SJCRH30 (cell line): Measurements from ENCODE around the gene PTPRB. TPM values are rescaled to one million over a fixed set of nuclear protein-coding genes. Genes with fewer than 3 reads are reported as not detected.
A peak's percentile ranks its signal among the peaks of the same experiment; 100 is the strongest.

Experiments
- DNase-seq, 2 experiments: peaks; one replicate each; pipeline ENCODE4 v3.0.0-alpha.2; 2015 to 2020
- H3K27ac ChIP-seq: fragments of 250-450 bp; sonication (Bioruptor Pico); 2 replicates; pipeline ENCODE4 v1.5.1; 2020; ENCODE audit warnings: mild to moderate bottlenecking, moderate library complexity
- H3K27me3 ChIP-seq: fragments of 250-450 bp; sonication (Bioruptor Pico); 2 replicates; pipeline ENCODE4 v1.5.1; 2020; ENCODE audit warnings: mild to moderate bottlenecking, moderate library complexity
- H3K36me3 ChIP-seq: fragments of 250-450 bp; sonication (Bioruptor Pico); 2 replicates; pipeline ENCODE4 v1.5.1; 2020; ENCODE audit warnings: mild to moderate bottlenecking, moderate library complexity
- H3K4me1 ChIP-seq: fragments of 250-450 bp; sonication (Bioruptor Pico); 2 replicates; pipeline ENCODE4 v1.5.1; 2020; ENCODE audit warnings: mild to moderate bottlenecking, moderate library complexity
- H3K4me3 ChIP-seq: fragments of 250-450 bp; sonication (Bioruptor Pico); 2 replicates; pipeline ENCODE4 v1.5.1; 2020; ENCODE audit warnings: mild to moderate bottlenecking, moderate library complexity
- H3K9me3 ChIP-seq: fragments of 250-450 bp; sonication (Bioruptor Pico); replicated peaks from 2 replicates; pipeline ENCODE4 v1.5.1; 2020; ENCODE audit warnings: mild to moderate bottlenecking, moderate library complexity
- total RNA-seq: library from RNA; depleted of rRNA; stranded (reverse); fragments of >200 nt; shearing (Covaris generic); gene quantifications from 2 replicates; pipeline ENCODE4 v1.2.3, GENCODE V29; 2014; rRNA removed

Gene PTPRB
- total RNA-seq: 0.02 TPM in 1 of 2 replicates, not detected in the other

DNA sequence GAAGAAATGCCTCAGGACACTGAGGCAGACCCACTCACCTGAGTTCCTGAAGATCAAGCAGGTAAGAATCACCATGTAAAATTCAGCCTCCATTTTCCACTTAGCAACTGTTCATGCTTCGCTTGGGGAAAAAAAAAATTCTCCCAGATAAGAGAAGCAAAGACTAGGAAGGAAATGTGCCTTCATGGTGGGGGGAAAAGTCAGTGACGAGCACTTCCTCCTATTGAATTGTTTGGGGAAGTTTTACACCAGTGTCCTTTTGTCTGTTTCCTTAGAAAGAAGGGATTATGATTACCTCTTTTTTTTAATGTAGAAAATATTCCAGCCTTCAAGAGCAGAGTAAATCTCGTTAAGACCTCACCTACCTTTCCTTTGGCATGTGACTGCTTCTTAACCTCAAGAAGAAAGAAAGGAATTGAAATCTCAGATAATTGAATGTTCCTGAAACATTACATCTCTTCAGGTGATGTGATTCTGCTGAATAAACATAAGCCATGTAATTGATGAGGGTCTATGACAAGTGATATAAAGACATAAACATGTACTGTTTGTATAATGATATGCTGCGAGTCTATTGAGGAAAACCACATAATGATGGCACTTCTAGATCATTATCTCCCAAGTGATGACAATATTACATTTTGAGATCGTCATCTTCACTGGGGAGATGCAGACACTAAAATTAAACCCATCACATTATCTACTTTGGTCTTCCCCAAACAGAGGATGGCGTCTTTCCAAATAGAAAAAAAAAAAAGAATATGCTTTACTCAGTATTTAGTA is at the start of gene PTPRB:
Gene PTPRB (minus strand): TSS at position 127 of the 783 bp plus-strand sequence. CDS start 34 bp downstream, at position 93.
- H3K27me3 ChIP-seq: peaks cover 3% of the 10 kb centered on the region; the same call in 1 of the 2 replicates
- no peaks in the 10 kb centered on the region for H3K9me3 ChIP-seq
- no peak for DNase-seq
- H3K4me1 ChIP-seq: no peaks in the 10 kb centered on the region
- no peak within 1 kb of the TSS for H3K4me3 ChIP-seq
- H3K36me3 ChIP-seq: no peaks in the 10 kb centered on the region
- H3K27ac ChIP-seq: no peak within 1 kb of the TSS

DNA sequence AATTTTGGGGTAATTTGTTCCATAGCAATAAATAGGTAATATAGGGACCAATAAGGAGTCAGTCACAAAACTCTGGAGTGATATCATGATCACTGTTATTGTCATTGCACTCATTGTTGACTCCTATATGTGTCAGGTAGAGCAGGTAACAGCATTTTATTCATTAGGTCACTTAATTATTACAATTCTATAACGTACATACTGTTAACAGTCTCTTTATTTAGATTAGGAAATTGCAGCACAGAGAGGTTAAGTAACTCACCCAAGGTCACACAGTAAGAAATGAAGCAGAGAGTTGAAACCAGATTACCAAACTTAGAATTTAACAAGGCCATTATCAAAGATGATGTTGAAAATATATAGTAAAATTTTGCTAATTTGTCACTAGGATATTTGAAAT is 49.7 kb upstream of the PTPRB start:
- Histone ChIP-seq H3K4me3 (no peak overlapping the region), H3K4me1 (peaks cover 5% of the 10 kb centered on the region; the same call in 1 of the 2 replicates), H3K36me3 (no peaks in the 10 kb centered on the region), H3K27ac (no peak overlapping the region), H3K9me3 (no peaks in the 10 kb centered on the region), H3K27me3 (no peaks in the 10 kb centered on the region)
- DNase-seq: no peak

DNA sequence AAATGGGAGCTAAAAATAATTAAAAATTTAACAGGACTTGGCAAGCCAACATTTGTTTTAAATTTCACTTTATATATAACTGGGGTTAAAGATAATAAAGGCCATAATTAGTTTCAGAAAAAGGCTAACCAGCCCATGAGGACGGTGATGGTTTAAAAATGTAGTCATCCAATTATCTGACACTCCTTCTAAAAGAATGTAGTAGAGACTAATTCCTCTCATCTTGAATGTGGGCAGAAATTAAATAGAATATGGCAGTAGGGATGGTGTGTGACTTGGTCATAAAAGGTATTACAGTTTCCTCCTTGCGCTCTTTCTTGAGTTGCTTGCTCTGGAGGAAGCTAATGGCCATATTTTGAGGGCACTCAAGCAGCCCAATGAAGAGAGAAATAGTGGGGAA is 49.1 kb upstream of the PTPRB start:
- H3K27ac ChIP-seq: no peak overlapping the region
- no peaks in the 10 kb centered on the region for H3K36me3 ChIP-seq
- H3K27me3 ChIP-seq: no peaks in the 10 kb centered on the region
- no peak overlapping the region for H3K4me3 ChIP-seq
- no peaks in the 10 kb centered on the region; the same call in 1 of the 2 replicates for H3K4me1 ChIP-seq
- no peak for DNase-seq
- no peaks in the 10 kb centered on the region for H3K9me3 ChIP-seq

DNA sequence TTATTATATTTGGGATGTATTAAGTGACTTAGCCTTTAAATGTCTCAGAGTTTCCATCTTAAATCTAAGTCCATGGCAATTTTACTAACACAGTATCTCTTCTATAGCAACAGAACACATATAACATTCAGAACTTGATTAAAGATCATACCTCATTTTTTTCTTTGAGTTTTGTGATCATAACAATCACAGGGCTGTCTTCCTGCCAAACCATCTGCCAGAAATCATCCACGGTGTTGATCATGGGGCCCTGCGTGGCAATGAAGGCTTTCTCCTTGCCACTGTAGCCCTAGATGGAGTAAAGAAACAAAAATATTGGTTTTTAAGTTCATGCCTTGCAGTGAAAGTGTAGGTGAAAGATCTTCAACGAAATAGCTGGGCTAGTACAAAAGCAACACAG is 46.7 kb upstream of the PTPRB start:
- Histone ChIP-seq H3K27ac (no peak overlapping the region), H3K27me3 (no peaks in the 10 kb centered on the region), H3K9me3 (no peaks in the 10 kb centered on the region), H3K4me1 (no peaks in the 10 kb centered on the region), H3K36me3 (no peaks in the 10 kb centered on the region), H3K4me3 (no peak overlapping the region)
- DNase-seq: no peak

DNA sequence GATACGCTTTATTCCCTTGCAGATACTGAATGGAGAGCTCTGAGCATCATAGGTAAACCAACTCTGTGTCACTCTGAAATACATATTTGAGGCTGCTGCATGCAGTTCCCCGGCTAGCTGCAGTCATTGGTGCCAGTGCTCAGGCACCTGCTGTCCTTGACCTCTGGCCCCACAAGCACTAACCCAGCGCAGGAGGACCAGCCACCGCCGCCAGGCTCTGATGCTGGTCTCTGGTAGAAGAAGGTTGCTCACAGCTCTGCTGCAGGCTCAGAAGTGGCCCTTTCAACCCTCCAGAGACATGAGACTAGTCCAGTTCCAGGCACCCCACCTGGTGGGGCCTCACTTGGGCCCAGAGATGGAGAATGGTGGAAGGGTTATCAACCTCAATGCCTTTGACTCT is 34.5 kb upstream of the PTPRB start:
- no peak for DNase-seq
- H3K4me1 ChIP-seq: no peaks in the 10 kb centered on the region
- no peak overlapping the region for H3K4me3 ChIP-seq
- H3K27ac ChIP-seq: no peak overlapping the region
- H3K27me3 ChIP-seq: no peaks in the 10 kb centered on the region
- H3K9me3 ChIP-seq: no peaks in the 10 kb centered on the region
- H3K36me3 ChIP-seq: no peaks in the 10 kb centered on the region

DNA sequence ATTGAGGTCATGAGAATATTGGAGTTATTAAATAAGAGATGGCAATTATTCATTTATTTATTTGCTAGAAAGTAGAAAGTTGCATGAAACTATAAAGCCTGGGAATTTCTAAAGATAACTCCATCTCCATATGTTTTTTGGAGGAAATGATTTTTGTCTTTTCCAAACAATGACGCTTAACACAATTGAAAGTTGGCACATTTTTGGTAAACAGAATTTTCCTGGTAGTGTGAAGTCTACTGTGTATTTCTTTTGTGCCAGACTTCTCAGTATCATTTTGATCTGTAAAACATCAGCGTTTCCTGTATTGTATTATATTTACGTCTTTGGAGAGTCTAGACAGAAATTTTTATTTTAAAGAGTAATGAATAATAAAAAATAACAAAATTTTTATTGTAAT is 33.7 kb upstream of the PTPRB start:
- H3K9me3 ChIP-seq: no peaks in the 10 kb centered on the region
- no peak for DNase-seq
- no peaks in the 10 kb centered on the region for H3K36me3 ChIP-seq
- no peaks in the 10 kb centered on the region for H3K27me3 ChIP-seq
- H3K27ac ChIP-seq: no peak overlapping the region
- H3K4me3 ChIP-seq: no peak overlapping the region
- H3K4me1 ChIP-seq: no peaks in the 10 kb centered on the region

DNA sequence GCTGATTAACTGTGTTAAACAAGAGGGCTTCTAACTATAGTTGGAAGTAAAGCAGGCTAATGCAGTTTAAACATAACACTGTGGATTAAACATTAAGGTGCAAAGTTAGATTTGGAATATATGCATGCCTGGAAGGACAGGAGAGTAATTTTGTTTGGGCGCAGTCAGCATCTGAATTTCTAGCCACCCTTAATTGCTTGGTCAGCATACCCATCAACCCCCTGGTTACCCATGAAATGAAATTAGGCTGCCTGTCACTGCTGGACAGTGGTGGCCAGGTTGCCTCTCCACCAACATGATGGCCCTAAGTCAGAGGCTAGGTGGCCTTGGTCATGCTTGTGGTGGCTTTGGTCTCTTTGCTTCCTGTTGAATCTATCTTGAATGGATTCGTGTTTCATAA is 30.0 kb upstream of the PTPRB start:
- Histone ChIP-seq H3K4me3 (no peak overlapping the region), H3K36me3 (no peaks in the 10 kb centered on the region), H3K27me3 (no peaks in the 10 kb centered on the region), H3K9me3 (no peaks in the 10 kb centered on the region), H3K4me1 (peaks cover 20% of the 10 kb centered on the region), H3K27ac (no peak overlapping the region)
- DNase-seq: no peak

DNA sequence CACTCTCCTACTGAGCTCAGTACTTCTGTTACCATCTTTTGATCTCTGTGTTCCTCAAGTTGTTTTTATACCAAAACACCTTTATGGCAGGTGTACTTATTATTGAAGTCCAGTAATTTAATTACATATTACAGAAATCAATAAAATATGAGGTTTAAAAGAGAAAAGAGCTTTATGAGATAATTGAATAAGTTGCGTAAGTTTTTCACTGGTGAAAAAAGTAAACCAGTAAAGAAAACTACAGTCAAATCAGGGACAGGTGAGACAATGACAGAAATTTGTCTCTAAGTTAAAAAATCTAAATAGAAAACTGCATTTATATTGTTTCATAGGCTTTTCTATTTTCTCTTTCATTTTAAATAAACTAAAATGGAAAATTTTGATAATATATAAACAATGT is 29.1 kb upstream of the PTPRB start:
- Histone ChIP-seq H3K9me3 (no peaks in the 10 kb centered on the region), H3K4me1 (peaks cover 27% of the 10 kb centered on the region), H3K27ac (no peak overlapping the region), H3K4me3 (no peak overlapping the region), H3K27me3 (no peaks in the 10 kb centered on the region), H3K36me3 (no peaks in the 10 kb centered on the region)
- no peak for DNase-seq

DNA sequence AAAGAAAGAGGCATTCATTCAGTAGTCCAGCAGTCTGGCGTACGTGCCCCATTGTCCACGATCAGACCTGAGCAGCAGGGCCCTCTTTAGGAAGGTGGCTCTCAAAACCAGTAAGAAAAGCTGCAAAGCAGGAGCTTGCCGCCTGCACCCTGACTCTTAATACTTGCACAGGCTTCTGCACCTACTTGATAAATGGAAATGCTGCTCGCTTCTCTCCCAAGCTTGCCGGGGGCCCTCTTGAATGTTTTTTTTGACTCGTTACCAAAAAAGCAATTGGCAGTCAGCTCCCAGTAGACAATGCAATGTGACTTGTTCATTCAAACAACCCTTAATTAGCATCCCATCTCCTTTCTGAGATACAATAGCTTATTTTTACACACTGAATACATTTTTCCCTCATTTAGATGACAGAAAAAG is 27.2 kb upstream of the PTPRB start:
- Histone ChIP-seq H3K36me3 (no peaks in the 10 kb centered on the region), H3K9me3 (no peaks in the 10 kb centered on the region), H3K4me3 (no peak overlapping the region), H3K4me1 (peaks cover 39% of the 10 kb centered on the region), H3K27ac (peak overlapping the region; percentile 14; the same call in 1 of the 2 replicates), H3K27me3 (no peaks in the 10 kb centered on the region)
- DNase-seq: peak; percentile 8 to 29

DNA sequence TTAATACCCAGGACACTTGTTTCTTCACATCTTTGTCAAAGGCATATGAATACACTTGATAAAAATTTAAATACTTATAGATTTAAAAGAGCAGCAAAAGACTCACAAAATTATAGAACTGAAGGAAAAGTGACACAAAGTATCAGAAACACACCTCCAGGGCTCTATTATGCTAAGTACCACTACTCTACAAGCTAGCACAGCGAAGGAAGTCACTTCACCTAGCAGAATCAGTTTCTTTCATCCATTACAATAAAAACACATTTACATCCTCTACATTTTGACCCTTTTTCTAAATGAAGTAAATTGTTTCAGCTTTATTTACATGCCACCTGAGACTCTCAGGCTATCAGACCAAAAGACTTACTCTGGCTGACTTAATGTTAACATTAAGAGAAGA is 26.6 kb upstream of the PTPRB start:
- Histone ChIP-seq H3K36me3 (no peaks in the 10 kb centered on the region), H3K9me3 (no peaks in the 10 kb centered on the region), H3K4me3 (no peak overlapping the region), H3K4me1 (peaks cover 39% of the 10 kb centered on the region), H3K27ac (peak overlapping the region; percentile 14; the same call in 1 of the 2 replicates), H3K27me3 (no peaks in the 10 kb centered on the region)
- DNase-seq: no peak

DNA sequence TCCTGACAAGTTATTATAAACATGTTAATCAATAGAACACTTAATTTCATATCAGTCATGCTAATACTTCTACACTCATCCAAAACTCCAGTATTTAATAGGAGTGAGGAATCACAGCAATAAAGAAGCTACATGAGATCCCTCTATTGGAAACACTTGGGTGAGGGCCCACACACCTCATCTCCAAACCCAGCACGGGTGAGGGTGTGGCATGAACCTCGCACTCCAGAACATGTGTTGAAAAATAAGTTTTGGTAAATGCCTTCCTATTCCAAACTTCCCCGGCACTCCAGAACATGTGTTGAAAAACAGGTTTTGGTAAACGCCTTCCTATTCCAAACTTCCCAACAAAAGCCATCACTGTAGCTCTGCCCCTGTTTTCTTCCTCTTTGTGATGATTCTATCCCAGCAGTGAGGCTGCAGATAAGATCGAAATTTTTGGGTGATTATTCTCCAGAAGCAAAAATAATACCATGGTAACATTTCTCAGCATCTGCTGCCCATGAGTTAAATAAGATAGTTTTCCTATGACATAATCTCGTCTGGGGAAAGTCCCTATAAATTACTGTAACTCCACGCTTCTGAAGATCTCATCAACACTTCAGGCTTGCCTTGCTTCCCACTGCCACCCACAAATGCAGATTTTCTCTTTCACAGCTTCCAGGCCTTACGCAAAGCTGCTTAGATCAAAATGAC is 24.4 kb upstream of the PTPRB start:
- DNase-seq: peak; percentile 28 to 59
- Histone ChIP-seq H3K36me3 (no peaks in the 10 kb centered on the region), H3K4me1 (peaks cover 45% of the 10 kb centered on the region), H3K27me3 (no peaks in the 10 kb centered on the region), H3K4me3 (peak overlapping the region; percentile 24), H3K27ac (peak overlapping the region; percentile 85), H3K9me3 (no peaks in the 10 kb centered on the region)

DNA sequence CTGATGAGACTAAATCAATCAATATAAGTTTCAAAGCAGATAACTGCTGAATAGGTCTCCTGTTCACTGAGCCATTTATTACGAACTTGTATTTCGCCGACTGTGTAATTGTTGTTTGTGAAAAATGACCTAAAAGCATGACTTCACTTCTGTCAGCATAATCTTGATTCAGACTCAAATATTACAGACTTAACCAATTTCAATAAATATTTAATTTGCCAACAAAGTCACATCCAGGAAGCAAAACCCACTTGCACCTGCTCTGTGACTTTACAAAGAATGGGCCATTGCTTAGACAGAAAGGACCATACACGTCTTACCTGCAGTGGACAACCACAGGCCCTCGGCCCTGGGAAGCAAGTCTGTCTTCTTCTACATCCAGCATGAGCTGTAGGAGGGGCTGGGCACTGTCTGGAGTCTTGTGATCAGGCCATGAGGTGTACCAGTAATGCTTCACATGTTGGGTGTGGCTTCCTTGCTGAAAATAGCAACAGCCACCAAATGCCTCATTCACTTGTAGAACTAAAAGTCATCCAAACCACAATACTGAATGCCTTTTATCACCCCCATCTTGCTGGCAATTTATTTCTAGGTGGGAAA is 23.5 kb upstream of the PTPRB start:
- H3K4me1 ChIP-seq: peaks cover 45% of the 10 kb centered on the region
- DNase-seq: peak; percentile 36 to 53
- no peaks in the 10 kb centered on the region for H3K9me3 ChIP-seq
- no peaks in the 10 kb centered on the region for H3K27me3 ChIP-seq
- no peak overlapping the region for H3K4me3 ChIP-seq
- peak overlapping the region; percentile 85 for H3K27ac ChIP-seq
- no peaks in the 10 kb centered on the region for H3K36me3 ChIP-seq

DNA sequence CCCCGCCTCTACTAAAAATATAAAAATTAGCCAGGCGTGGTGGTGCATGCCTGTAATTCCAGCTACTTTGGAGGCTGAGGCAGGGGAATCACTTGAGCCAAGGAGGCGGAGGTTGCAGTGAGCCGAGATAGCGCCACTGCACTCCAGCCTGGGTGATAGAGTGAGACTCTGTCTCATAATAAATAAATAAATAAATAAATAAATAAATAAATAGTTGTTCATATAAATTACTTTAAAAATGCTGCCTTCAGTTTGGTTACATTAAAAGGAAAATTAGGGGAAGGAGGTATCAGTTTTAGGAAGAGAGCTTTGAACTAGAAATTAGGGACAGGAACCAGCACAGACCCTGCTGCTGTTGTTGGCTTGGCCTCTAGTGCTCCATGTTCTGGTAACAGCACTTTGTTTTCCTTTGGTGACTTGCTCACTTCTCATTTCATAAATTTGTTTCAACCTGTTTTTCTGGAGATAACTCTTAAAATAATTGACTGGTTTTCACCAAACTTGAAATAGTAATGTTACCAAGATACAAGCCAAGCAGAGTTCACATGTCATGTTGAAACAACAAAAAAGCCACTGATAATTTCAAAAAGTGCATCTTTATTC is 22.9 kb upstream of the PTPRB start:
- no peaks in the 10 kb centered on the region for H3K27me3 ChIP-seq
- H3K4me3 ChIP-seq: no peak overlapping the region
- no peak for DNase-seq
- peak overlapping the region; percentile 85 for H3K27ac ChIP-seq
- peaks cover 45% of the 10 kb centered on the region for H3K4me1 ChIP-seq
- no peaks in the 10 kb centered on the region for H3K36me3 ChIP-seq
- H3K9me3 ChIP-seq: no peaks in the 10 kb centered on the region

DNA sequence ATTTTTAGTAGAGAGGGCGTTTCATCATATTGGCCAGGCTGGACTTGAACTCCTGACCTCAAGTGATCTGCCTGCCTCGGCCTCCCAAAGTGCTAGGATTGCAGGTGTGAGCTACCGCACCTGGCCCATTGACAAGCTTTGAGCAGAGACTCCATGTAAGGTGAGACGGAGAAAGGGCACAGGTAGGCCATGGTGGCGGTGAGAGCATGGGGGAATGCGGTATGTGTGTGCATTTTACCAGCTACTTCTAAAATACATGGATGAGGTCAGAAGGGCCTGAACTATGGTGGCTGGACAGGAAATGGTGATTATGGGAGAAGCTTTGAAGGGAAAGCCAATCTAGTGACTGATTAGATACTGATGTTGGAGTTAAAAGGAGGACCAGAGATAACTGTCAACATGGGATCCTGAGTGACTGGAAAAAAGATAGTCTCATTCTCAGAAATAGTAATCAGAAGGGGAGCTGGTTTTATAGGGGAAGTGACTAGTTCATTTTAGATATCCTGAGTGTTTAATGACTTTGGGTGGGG is 21.9 kb upstream of the PTPRB start:
- H3K27me3 ChIP-seq: no peaks in the 10 kb centered on the region
- H3K4me3 ChIP-seq: no peak overlapping the region
- H3K36me3 ChIP-seq: no peaks in the 10 kb centered on the region
- DNase-seq: no peak
- peaks cover 38% of the 10 kb centered on the region for H3K4me1 ChIP-seq
- H3K27ac ChIP-seq: no peak overlapping the region
- H3K9me3 ChIP-seq: no peaks in the 10 kb centered on the region
